HG03064 (cell line): Measurements from ENCODE around the gene FA2H.
"Not testable (repeated sequence)": the region's sequence is repeated elsewhere in the genome, so short reads cannot be mapped to it uniquely, and the experiment has no call there.

Experiments used
- ATAC-seq: cut with Tn5 transposase; IDR thresholded peaks from one replicate; pipeline ENCODE4 v1.9.1; 2021; ENCODE audit warnings: low read depth; ENCODE audit not compliant: unreplicated experiment

FA2H gene

DNA sequence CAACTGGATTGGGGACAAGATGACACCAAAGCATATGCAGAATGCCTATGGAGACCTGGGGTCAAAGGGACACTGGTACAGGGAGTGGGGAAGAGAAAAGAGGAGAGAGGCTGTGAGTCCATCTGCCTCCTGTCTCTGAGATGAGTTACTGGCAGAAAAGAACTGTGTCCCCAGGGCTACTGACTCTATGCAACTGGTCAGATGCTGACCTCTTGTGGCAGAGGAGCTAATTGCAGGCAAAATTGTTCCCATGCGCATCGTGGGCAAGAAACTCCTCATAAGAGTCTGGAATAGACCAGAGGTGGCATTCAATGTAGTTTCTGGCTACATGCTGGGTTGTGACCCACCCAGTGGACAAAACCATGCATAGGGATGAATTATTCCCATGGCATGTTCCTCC, 47.9 kb downstream of the FA2H start:
- ATAC-seq: no peak

DNA sequence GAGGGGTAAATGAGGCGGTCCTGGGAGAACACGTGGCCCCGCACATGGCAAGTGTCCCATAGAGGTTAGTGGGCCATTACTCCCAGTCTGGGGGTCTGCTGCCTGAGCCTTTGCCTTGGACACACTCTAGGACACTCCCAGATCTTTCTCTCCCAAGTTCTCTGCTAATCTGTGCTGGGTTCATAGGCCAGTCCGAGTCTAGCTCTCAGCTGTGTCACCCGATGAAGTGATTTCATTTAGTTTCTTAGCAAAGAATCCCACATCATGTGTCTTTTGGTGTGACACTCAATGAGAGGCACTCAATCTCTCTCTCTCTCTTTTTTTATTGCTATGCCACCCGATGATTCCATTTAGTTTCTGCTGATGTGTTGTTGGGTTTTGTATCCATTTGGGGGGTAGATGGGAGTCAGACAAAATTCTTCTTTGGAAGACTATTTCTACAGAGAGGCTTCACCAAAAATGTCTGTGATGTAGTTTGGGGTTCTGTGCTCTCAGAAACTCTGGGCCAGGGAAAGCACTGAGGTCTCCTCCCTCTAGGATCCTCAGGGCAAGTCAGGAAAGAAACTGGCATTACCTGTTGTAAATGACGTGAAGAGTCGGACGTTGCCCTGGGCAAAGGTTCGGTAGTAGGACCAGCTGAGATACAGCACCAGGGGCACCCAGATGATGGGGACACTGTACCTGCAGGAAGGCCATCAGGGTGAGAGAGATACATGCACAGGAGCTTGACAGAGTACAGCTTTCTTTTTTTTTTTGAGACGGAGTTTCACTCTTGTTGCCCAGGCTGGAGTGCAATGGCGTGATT, 48.8 kb downstream of the FA2H start:
- no peak for ATAC-seq

DNA sequence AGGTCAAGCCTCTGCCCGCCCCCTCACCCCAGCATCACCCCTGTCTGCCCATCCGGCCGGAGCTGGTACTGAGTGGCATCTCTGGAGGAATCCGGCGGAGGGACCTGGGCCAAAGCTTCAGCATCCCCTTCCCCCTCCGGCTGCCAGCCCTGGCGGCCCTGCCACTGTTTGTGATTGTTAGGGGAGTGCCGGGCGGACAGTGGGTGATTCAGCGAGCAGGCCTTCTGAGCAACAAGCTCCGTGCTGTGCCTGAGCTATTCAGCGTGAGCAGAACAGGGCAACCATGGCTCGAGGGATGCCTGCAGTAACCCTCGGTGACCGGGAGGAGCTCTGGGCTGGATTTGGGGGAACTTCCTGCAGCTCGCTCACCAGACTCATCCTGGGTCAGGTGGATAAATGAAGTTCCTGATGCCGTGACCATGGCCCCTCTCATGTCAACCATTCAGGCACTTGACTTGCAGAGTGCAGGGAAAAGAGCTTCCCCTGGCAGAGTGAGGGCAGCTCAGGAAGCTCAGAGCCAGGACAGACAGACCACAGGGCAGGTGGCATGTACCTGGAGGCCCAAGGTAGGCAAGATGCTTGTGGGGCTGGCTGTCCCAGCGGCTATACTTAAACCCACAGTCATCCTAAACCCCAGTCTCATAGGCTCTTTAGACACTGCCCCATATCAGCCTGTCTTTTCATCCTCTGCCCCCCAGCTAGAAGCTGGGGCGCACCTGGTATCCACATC, 49.6 kb downstream of the FA2H start:
- no peak for ATAC-seq

DNA sequence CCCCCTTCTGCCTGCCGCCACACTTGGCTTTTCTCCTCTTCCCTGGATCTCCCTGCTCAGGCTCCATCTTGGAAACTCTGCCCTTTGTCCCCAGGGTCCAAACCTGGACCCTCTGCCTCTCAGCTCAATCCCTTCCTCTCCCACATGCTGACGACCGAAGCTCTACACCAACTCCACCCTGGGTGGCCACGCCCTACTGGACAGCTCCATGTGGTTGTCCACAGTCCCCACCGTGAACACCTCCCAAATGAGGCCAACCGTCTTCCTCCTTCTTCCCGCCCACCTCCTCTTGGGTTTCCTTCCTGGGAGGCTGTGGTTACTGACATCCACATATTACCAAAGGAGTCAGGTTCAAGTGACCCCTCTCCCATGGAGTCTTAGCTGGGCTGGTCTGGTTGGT, 51.4 kb downstream of the FA2H start:
- no peak for ATAC-seq

DNA sequence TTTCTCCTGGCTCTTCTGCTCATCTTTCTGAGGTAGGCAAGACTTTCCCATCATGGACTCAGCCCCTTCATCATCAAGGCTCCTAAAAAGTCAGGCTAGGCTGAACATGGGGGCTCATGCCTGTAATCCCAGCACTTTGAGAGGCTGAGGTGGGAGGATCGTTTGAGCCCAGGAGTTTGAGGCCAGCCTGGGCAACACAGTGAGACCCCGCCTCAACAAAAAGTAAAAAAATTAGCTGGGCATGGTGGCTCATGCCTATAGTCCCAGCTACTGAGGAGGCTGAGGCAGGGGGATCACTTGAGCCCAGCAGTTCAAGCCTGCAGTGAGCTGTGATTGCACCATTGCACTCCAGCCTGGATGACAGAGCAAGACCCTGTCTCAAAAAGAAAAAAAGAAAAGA, 52.5 kb downstream of the FA2H start:
- ATAC-seq: not testable (repeated sequence)

DNA sequence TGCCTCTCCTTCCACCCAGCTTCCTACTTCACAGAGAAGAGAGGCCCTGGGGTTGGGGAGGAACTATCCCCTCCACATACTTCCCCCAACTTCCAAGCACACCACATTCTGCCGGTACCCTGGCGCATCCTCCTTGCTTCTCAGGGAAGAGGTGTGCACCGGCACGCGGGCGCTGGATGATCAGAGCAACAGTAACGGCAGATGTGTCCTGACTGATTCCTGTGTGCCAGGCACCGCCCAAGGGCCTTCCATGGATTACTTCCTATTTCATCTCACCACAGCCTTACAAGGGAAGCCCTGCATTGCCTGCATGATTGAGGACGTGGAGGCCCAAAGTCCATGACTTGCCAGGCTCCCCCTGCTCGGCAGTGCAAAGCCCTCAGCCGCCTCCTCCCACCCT, 52.9 kb downstream of the FA2H start:
- no peak for ATAC-seq

DNA sequence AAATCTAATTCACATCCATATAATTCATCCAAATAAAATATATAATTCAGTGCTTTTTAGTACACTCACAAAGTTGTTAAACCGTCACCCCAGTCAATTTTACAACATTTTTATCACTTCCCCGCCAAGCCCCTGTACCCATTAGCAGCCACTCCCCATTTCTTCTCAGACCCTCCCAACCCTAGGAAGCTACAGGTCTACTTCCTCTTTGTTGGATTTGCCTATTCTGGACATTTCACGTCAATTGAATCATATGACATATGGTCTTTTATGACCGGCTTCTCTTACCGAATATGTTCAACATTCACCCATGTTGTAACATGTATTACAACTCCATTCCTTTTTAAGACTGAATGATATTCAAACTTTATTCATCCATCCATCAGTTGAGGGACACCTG, 54.0 kb downstream of the FA2H start:
- no peak for ATAC-seq

DNA sequence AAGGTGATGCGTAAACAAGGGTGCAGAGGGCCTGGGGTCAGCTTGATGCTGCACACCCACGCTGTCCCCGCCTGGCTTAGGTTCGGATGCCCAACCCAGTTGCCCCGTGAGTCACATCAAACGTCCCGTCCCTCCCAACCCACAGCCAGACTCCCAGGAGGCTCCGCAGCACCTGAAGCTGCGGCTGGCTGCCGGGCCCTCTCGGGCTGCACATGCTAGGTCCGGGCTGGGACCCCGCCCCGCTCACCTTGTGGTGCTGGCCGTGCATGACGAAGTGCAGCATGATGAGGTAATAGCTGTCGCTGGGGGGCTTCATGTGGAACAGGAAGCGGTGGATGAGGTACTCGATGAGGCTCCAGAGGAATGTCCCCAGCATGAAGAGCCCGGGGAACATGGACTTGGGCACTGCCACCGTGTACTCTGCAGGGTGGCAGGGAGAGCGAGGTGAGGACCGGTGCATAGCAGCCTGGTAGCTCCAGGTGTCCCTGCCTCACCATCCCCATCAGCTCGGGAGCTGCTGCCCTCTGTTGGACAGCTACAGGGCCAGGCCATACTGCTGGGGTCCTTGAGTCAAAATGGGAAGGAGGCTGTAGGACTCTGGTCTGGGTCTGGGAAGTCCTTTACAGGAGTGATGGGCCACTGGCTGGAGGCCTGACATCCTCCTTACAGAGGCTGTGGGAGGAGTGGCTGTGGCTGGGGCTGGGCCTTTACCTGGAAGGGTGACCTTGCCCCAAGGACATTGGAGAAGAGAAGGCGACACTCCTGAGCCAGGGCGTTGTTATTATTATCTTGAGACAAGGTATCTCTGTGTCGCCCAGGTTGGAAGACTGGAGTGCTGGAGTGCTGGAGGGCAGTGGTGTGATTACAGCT, 55.6 kb downstream of the FA2H start:
- no peak for ATAC-seq

DNA sequence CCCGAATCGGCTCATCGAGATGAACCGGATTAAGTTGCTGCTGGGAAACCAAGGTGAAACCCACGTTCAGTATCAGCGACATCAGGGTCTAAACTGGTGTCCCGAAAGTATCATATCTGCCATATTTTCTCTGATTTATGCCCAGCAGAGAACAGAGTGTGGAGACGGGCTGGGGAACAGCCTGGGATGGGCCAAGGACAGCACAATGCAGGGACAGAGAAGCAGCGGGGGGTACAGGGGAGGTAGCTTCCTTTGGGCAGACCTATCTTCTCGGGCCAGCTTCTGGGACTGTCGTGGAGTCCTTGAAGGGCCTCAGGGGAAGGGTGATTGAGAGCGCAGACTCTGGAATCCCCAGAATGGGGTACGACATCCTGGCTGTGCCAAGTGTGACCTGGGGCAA, 56.5 kb downstream of the FA2H start:
- no peak for ATAC-seq

DNA sequence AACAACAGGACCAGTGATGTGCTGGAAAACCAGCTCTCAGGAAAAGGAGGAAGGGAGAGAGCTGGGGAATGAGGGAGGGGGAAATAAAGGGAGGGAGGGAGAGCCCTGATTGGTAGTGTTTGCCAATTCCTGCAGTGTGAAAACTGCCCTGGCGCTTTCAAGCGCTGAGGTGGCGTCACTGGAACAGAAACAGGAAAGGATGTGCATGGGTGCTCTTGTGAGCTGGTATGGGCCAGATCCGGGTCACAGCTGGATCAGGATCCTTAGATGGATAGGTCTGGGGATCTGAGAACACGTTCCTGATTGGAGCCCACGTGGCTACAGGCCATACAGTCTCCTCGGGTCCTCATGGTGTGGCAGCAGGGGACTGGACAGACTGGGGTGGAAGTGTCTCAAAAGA, 57.3 kb downstream of the FA2H start:
- ATAC-seq: no peak

DNA sequence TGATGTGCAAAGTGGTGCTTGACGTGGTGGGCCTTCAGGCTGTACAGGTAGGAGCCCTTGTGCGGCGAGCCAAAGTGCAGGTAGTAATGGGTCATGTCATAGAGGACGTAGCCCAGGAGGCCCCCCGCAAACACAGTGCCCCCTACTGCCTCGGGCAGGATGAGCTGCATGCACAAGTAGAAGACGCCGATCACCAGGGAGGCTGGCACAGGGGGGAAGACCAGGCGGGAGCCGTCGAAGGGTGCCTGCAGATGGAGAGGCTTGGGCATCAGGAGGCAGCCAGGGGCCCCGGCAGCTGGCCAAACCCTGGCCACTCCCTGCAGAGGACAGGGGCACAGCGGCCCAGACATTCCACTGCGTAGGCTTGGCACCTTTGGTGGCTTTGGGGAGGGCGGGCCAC, 58.3 kb downstream of the FA2H start:
- no peak for ATAC-seq

DNA sequence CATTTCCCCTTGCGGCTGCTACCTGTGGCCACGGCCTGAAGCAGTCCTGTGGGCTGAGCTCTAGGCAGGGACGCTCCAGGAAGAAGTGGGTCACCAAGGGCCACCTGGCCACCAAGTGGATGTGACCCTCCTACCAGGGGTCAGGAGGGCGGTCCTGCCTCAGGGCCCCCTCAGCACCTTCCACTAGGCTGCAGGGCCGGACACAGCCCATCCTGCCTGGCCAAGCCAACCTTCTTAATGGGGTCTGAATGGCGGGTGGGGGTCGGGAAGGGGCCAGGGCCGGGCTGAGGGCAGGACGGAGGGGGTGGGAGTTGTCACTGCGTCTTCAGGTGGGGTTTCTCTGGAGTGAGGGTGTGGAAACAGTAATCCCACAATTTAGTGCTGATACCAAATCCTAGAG, 60.7 kb downstream of the FA2H start:
- ATAC-seq: no peak

DNA sequence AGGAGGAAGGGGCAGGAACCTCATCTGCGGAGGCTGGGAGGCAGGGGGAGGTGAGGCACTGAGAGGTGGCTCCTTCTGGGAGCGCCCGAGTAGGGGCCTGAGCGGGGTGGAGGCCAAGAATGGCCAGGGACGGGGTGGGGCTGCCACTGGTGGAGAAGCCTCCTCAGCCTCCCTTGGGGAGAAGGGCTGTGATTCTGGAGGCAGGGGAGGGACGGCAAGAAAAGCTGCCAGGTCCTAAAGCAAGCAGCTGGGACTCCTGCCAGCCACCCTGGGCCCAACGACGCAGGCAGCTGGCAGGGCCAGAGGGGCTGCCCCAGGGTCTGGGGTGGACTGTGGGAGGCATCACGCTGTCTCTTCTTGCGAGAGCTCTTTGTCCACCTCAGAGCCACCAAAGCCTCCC, 61.3 kb downstream of the FA2H start:
- ATAC-seq: no peak

DNA sequence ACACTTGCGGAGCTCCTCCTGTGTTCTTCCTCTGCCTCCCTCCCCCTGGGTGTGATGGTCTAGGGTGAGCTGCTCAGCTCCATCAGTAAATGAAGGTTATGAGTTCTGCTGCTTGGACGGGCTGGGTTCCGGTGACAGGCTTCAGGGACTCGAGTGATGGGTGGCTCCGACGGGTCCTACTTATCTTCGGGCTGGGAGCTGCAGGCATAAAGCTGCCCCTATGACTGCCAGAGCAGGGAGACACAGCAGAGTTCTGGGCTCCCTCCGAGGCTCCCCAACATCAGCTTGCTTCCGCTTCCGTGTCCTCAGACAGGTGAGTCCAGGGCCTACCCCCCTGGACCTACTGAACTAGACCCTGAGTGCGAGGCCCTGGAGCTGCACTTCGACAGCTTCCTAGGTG, 62.7 kb downstream of the FA2H start:
- ATAC-seq: no peak

DNA sequence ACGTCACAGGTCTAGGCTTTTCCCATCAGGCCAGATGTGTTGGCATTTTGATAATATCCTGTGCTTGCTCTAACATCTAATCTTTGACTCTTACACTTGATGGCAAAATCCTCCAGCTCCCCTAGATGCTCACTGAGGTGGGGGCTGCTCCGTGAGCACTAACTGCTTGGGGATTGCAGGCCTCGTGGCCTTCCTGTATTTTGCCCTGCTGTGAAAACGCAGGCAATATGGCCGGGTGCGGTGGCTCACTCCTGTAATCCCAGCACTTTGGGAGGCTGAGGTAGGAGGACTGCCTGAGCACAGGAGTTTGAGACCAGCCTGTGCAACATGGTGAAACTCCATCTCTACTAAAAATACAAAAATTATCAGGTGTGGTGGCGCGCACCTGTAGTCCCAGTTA, 64.2 kb downstream of the FA2H start:
- ATAC-seq: no peak

DNA sequence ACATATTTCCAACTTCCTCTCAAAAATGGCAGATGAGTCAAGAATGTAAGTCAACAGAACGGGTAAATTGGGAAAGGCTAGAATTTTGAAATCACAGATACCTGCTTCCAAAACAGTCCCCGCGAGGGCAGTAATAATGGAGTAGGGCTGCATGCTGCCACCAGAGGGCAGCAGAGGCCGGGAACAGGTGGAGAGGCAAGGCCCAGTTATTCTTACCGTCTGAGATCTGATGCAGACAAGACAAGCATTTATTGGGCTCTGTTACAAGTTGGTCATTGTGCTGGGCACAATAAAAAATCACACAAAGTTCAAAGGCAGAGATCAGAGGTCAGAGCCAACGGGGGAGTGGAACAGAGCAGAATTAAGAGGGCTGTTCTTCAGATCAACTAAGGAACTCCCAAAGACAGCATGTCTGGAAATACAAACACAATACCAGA, 65.2 kb downstream of the FA2H start:
- ATAC-seq: no peak

DNA sequence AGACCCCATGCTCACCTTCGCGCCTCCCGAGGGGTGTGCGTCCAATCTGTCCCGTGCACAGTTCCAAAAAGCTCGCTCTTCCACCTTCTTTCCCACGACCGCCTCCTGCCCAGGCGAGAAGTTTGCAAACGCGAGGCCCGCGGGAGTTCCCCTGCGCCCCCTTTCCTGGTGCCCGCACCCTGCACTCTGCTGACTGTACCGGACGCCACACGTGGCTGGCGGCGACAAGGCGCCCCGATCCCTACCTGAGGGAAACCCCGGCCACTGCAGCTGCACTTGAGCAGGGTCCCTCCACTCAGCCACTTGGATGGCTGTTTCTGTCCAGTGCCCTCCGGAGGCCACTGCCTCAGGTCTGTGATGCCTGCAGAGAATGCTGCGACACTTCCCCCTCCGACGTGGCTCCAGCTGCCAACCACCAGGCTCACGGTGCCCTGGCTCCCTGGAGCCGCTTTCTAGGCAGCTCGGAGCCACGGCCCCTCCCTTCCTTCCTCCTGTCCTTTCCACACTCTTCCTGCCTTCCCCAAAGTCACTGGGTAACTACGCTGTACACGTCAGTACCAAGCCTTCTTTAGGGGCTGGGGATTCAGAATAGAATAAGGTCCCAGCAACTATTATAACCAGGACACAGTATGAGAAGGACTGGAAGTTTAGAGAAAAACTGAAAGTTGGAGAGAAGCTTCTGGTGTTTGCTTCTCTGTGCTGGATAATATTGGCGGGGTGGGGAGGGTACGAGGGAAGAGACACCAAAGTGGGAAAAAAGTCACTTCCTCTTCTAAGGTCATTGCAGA, 74.0 kb downstream of the FA2H start, which contains the start of gene MLKL:
Gene MLKL (minus strand): TSS at position 425 of the 788 bp plus-strand sequence. CDS start 5,105 bp downstream, outside the sequence.
- peak; percentile 33 for ATAC-seq

DNA sequence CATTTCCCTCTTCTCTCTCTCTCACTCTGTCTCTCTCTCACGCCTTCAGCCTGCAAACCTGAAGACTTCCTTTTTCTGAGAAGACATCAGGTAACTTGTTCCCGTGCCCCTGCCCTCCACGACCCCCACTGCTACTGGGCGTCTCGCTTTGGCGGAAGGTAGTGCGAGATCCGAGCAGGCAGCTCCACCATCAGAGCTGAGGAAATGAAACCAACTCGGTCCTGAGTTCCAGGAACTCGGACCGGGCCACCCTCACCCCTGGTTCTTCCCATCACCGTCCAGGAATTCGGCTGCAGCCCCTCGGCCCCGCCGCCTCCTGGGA, 74.5 kb downstream of the FA2H start:
- ATAC-seq: peak; percentile 21

DNA sequence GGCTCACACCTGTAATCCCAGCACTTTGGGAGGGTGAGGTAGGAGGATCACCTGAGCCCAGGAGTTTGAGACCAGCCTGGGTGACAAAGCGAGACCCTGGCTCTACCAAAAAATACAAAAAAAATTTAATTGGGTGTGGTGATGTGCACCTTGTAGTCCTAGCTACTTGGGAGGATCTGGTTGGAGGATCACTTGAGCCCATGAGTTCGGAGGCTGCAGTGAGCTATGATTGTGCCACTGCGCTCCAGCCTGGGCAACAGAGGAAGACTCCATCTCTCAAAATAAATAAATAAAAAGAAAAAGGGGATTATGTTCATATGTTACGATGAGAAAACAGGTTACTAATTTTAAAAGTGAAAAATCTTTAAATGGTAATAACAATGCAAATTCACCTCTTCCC, 75.0 kb downstream of the FA2H start:
- no peak for ATAC-seq

DNA sequence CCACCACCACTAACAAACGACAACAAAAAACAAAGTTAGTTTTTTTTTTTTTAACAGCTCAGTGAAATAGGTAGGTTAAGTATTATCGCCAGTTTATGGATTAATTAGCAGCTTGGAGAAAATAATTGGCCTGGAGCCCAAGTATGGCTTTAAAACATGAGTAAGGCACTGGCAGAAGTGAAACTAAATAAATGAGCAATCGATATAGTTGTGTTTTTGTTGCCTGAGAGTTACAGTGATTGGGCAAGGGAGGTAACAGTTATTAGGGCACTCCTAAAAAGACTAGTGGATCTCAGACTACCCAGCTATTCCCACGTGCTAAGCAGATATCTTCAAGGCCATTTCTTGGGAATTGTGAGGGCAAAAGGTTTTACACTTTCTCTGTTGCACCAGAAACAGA, 76.4 kb downstream of the FA2H start:
- ATAC-seq: no peak
